Suprapubic skin (tissue), 4 donors: ENCODE measurements around the gene TGFB2.

Experiments
- CTCF ChIP-seq, 2 donors: fragments of 200-600 bp in 1 of 2; fragments of 450-650 bp in 1 of 2; sonication (generic) in 1 of 2; IDR thresholded peaks; one replicate each; pipeline ENCODE4 v1.5.1; 2016 to 2019; ENCODE audit warnings: antibody characterized with exemption in 2 of 2, mild to moderate bottlenecking in 1 of 2, moderate library complexity in 1 of 2
- EP300 ChIP-seq: sonication (generic); formaldehyde crosslinking; IDR thresholded peaks from one replicate; pipeline ENCODE4 v1.6.1; 2017; ENCODE audit warnings: antibody characterized with exemption
- POLR2A ChIP-seq, 2 donors: fragments of 450-650 bp; IDR thresholded peaks; one replicate each; pipeline ENCODE4 v1.6.1; 2017; ENCODE audit warnings: antibody characterized with exemption in 2 of 2, mild to moderate bottlenecking in 2 of 2, moderate library complexity in 2 of 2
- POLR2AphosphoS5 ChIP-seq, 3 donors: sonication (generic); formaldehyde crosslinking; IDR thresholded peaks; one replicate each; pipeline ENCODE4 v1.6.1; 2017; ENCODE audit warnings: antibody characterized with exemption in 3 of 3

GRCh38 chr1:218408942-218409341 lies 63.8 kb downstream of the TGFB2 start:
- TF ChIP-seq POLR2AphosphoS5 (IDR thresholded peaks at IDR 0.05) (no peak), CTCF (IDR thresholded peaks at IDR 0.05) (no peak), POLR2A (IDR thresholded peaks at IDR 0.05) (no peak), EP300 (no peak)
